Stimulated activated CD8-positive, alpha-beta memory T cell treated with anti-CD3 and anti-CD28 coated beads, Interleukin-2, amount 100 ng/mL, for 1 hour (primary cell): ENCODE results near the gene GPR146.
A peak's percentile ranks its signal among the peaks of the same experiment; 100 is the strongest.
"Not testable (repeated sequence)": the region's sequence is repeated elsewhere in the genome, so short reads cannot be mapped to it uniquely, and the experiment has no call there.

Experiments
- DNase-seq, 2 donors: peaks; one replicate each; pipeline ENCODE4 v3.0.0-alpha.2; 2020; ENCODE audit warnings: low read depth in 2 of 2

Gene GPR146, protein sequence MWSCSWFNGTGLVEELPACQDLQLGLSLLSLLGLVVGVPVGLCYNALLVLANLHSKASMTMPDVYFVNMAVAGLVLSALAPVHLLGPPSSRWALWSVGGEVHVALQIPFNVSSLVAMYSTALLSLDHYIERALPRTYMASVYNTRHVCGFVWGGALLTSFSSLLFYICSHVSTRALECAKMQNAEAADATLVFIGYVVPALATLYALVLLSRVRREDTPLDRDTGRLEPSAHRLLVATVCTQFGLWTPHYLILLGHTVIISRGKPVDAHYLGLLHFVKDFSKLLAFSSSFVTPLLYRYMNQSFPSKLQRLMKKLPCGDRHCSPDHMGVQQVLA

DNA sequence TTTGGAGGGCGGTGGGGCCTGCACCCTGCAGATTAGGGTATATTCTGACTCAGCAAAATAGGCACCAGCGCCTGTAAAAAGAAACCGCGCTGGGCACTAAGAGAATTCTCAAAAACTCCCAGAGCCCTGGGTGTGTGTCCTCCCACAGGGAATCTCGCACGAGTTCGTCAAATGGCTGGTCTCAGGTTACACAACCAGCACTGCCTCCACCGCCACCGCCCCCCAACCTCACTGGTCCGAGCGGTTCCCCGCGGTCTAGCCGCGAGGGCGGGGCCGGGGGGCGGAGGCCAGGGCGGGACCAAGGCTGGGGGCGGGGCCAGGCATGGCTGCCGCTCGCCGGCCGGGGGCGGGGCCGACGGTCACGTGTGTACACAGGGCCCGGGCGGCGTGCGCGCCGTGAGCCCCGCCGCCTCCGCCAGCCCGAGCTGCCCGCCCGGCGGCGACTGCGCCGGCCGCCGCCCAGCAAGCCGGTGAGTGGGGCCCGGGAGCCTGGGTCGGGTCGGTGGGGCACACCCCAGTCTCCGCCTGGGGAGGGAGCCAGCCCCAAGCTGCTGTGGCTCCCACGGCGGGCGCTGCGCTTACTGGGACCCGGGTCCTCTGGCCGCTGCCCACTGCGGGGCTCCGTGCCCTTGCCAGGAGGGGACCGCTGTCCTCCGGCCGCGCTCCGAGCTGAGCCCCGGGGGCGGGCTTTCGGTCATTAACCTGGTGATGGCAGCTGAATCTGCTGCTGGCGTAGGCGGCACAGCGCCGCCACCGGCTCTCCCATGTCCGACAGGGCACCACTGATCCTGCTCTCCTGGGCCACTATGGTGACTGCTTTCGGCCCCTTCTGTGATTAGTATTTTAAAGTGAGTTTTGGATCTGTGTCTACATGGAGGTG lies at the start of gene GPR146:
TSS of gene GPR146 (plus strand) at position 358 of the 880 bp plus-strand sequence. CDS start 12,970 bp downstream, outside the sequence.
- DNase-seq = peak; percentile 88 to 91

GRCh38 chr7:994592-995308 lies 49.6 kb upstream of the GPR146 start:
- no peak for DNase-seq

DNA sequence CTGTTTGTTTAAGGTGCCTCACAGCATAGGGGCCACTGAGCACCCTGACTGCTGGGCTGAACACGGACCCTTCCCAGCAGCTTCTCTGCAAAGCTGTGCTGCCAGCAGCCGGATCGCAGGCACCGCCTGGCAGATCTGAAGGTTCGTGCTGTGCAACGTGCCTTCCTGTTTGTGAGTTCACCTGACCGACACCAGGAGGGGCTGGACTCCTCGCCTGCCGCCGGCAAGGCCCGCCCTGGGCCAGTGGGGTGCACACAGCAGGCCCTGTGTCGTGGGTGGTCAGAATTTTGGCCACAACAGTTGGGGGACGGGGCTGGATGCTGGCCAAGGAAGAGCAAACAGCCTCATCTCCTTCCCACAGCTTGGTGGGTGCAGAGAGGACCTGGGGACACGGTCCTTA lies 48.8 kb upstream of the GPR146 start:
- no peak for DNase-seq

- DNase-seq = no peak
These were observed 48.1 kb upstream of the GPR146 start for GRCh38 chr7:996079-996872.

- DNase-seq = no peak
These were observed 46.6 kb upstream of the GPR146 start for GRCh38 chr7:997404-998395.

DNA sequence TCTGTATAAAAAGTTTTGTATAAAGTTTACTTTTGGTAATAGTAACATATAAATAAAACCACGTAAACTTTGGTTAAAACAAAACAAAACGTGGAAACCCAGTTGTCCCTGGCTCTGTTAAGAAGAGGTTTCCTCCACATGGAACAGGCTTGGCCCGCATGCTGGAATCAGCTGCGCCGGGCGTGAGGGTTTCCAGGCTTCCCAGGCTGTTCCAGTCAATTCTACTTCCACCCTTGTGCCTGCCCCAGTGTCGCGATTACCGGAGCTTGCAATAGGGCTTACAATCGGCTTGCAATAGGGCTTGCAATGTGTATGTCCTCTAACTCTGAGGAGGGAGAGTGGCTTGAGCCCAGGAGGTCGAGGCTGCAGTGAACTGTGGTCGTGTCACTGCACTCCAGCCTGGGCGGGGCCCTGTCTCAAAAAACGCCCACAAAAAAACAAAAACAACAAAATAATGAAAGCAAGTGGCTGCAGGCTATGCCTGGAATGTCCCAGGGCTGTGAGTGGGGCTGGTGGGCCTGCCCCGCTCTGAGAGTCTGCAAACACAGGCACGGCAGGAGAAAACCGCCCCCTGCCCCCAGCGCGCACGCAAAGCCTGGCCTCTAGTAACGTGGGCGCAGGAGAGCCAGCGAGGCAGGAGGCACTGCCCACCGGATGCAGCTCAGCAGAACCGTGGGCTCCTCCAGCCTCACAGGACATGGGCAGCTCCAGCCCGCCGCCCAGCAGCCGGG lies 45.0 kb upstream of the GPR146 start:
- no peak for DNase-seq

GRCh38 chr7:999941-1000935 lies 44.1 kb upstream of the GPR146 start:
- DNase-seq = no peak

GRCh38 chr7:1001069-1001770 lies 43.1 kb upstream of the GPR146 start:
- not testable (repeated sequence) for DNase-seq

DNA sequence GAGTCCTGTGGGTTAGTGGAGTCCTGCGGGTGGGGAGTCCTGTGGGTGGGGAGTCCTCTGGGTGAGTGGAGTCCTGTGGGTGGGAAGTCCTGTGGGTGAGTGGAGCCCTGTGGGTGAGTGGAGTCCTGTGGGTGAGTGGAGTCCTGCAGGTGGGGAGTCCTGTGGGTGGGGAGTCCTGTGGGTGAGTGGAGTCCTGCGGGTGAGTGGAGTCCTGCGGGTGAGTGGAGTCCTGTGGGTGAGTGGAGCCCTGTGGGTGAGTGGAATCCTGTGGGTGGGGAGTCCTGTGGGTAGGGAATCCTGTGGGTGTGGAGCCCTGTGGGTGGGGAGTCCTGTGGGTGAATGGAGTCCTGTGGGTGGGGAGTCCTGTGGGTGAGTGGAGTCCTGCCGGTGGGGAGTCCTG lies 42.3 kb upstream of the GPR146 start:
- not testable (repeated sequence) for DNase-seq

DNA sequence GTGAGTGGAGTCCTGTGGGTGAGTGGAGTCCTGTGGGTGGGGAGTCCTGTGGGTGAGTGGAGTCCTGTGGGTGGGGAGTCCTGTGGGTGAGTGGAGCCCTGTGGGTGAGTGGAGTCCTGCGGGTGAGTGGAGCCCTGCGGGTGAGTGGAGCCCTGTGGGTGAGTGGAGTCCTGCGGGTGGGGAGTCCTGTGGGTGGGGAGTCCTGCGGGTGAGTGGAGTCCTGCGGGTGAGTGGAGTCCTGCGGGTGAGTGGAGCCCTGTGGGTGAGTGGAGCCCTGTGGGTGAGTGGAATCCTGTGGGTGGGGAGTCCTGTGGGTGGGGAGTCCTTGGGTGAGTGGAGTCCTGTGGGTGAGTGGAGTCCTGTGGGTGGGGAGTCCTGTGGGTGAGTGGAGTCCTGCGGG lies 41.9 kb upstream of the GPR146 start:
- not testable (repeated sequence) for DNase-seq

- DNase-seq = no peak
These were observed 40.1 kb upstream of the GPR146 start for GRCh38 chr7:1004018-1004852.

DNA sequence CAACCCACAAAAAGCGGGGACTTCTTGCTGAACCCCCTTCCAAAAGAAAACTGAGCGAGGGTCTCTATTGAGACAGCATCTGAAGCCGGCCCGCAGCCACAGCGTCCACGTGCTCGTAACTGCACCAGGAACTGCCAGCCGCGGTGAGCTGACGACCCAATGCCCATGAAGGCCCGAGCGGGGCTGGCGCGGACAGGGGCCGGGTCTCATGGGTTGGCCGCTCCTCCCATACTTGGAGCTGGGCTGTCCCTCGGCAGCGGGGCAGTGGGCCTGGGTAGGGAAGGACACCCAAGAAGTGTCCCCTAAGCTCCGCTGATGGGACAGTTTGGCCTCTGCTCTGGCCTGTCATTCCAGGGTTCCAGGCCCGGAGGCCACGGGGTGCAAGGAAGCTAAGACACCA lies 39.0 kb upstream of the GPR146 start:
- no peak for DNase-seq

DNA sequence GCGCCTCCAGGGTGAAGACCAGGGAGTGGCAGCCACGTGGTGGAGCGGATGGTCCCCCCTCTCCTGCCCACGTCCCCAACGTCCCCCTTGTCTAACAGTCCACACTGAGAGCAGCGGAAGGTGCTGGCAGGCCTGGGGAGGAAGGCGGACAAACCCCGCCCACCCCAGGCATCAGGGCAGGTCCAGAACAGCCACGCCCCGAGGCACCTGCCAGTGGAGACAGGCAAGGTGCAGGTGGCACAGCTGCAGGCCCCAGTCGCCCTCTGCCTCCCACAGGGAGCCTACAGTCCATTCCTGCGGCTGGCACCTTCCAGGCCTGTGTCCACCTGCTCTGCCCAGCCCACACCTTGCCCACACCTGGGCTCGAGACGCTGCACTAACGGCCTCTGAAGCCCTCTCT lies 36.4 kb upstream of the GPR146 start:
- DNase-seq = no peak

DNA sequence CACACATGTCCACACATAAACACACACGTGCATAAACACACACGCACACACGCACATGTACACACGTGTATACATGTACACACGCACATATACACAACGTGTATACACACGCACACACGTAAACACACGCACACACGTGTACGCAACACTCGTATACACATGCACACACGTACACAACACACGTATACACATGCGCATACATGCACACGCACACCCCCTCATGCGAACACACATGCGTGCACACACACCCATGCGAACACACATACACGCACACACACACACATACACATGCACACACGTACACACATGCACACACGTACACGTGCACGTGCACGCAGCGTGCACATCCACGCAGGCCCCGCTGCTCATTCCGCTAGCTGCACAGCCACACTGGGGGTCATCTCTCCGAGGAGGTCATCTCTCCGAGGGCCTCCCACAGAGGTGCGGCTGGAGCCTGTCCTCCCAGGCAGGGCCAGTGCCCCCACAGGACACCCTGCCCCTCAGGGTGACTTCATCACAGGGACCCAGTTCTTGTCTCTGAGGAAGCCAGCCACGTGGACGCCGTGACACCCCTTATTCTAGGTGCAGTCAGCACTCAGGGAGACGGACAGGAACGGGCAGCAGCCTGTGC lies 35.5 kb upstream of the GPR146 start:
- no peak for DNase-seq

GRCh38 chr7:1009747-1010146 lies 34.6 kb upstream of the GPR146 start:
- DNase-seq = no peak

DNA sequence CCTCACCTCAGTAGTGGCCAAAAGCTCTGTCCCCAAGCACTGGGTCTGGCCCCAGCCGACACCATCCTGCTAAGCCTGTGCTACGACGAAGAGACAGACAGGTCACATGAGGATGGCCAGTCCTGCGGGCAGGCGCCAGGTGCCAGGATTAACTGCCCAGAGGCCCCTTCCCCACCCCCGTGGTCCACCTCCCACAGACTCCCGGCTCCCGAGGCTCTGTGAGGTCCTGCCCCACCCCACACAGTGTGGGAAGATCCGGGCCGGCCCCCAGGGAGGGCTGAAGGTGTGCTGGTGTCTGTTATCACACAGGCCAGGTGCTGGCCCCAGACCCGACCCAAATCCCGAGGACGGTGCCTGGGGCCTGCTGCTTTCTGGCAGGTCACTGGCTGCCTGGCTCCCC lies 34.1 kb upstream of the GPR146 start:
- DNase-seq = no peak
